Measurements from ENCODE around the gene PPFIA3.

PPFIA3 gene

DNA sequence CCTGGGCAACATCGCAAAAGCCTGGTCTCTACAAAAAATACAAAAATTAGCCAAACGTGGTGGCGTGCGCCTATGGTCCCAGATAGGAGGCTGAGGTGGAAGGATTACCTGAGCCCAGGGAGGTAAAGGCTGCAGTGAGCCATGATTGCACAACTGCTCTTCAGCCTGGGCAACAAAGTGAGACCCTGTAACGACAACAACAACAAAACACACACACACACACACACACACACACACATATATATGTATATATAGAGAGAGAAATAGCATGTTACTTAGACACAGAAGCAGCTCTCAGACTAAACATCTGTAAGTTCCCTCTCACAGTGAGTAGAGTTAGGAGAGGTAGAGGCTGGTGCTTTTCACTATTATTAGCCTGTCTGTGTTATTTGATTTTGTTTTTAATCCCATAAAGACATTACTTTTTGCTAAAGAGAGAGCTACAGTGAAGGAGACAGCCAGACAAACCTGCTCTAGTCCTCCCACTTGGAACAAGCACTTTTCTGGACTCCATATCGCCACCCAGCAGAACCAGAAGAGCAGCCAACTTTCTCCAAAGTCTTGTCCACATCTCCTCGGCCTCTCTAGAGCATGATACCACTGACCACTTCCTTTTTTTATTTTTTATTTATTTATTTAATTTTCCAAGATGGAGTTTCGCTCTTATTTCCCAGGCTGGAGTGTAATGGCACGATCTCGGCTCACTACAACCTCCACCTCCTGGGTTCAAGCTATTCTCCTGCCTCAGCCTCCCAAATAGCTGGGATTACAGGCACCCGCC is 7.9 kb upstream of the PPFIA3 start:
- Histone ChIP-seq H3K36me3 (peaks cover 28% of the 10 kb centered on the region), H3K4me1 (ENCODE audit: control insufficient read depth in 1 of 2, insufficient read depth in 1 of 2, low read depth in 1 of 2, low read length in 1 of 2) (peaks cover 18% of the 10 kb centered on the region in 2 experiments), H3K27me3 (peaks cover 25% of the 10 kb centered on the region), H3K4me3 (ENCODE audit: low read depth in 1 of 2, low read length in 1 of 2) (no peak overlapping the region), H3K9me3 (no peaks in the 10 kb centered on the region), H3K27ac (no peak overlapping the region)
- TF ChIP-seq, protein P1, sequence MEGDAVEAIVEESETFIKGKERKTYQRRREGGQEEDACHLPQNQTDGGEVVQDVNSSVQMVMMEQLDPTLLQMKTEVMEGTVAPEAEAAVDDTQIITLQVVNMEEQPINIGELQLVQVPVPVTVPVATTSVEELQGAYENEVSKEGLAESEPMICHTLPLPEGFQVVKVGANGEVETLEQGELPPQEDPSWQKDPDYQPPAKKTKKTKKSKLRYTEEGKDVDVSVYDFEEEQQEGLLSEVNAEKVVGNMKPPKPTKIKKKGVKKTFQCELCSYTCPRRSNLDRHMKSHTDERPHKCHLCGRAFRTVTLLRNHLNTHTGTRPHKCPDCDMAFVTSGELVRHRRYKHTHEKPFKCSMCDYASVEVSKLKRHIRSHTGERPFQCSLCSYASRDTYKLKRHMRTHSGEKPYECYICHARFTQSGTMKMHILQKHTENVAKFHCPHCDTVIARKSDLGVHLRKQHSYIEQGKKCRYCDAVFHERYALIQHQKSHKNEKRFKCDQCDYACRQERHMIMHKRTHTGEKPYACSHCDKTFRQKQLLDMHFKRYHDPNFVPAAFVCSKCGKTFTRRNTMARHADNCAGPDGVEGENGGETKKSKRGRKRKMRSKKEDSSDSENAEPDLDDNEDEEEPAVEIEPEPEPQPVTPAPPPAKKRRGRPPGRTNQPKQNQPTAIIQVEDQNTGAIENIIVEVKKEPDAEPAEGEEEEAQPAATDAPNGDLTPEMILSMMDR (IDR thresholded peaks at IDR 0.05) = no peak

DNA sequence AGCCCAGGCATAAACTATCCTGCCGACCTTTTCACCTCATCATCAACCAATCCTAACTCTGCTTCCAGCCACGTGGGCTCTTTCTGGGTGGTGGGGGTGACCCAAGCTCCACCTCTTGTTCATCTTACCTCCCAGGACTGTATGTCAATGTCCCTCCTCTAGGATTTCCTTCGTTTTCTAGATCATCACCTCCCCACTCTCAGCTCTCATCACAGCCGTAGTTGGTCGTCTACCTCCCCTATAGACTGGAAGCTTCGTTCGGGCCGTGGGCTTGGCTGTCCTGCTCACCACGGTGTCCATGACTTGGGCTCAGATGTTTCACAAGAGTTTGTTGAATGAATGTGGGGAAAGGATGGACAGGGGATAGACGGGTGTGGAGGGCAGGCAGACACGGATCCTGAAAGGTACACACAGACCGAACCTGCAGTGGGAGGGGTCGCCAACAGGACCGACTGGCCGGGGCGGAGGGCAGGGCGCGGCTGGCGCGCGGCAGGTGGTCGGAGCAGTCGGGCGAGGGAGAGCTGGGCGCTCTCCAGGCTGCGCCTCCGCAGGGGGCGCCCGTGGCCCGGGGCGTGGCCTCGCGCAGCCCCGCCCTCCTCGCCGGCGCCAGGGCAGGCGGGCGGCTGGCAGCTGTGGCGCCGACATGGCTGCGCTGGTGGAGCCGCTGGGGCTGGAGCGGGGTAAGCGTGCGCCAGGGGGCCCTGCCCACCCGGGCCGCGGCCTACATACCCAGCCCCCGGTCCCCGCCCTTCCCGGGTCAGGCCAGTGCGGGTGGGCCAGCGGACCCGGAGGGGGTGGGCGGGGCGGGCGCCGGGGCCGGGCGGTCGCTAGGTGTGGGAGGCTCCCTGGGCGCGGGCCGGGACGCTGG is 5.3 kb upstream of the PPFIA3 start, which contains the start of gene LIN7B:
Gene LIN7B (plus strand): TSS at position 609 of the 868 bp plus-strand sequence. CDS start 35 bp downstream, at position 644.
- no peaks in the 10 kb centered on the region for H3K9me3 ChIP-seq
- H3K4me1 ChIP-seq (ENCODE audit: control insufficient read depth in 1 of 2, insufficient read depth in 1 of 2, low read depth in 1 of 2, low read length in 1 of 2) = peaks cover 33 to 35% of the 10 kb centered on the region in 2 experiments
- peak within 1 kb of the TSS; percentile 62 to 69 for H3K4me3 ChIP-seq (ENCODE audit: low read depth in 1 of 2, low read length in 1 of 2)
- peaks cover 2% of the 10 kb centered on the region for H3K36me3 ChIP-seq
- H3K27ac ChIP-seq = no peak within 1 kb of the TSS
- peaks cover 33% of the 10 kb centered on the region for H3K27me3 ChIP-seq
- TF ChIP-seq, protein P1 (IDR thresholded peaks at IDR 0.05) = peak; percentile 76

DNA sequence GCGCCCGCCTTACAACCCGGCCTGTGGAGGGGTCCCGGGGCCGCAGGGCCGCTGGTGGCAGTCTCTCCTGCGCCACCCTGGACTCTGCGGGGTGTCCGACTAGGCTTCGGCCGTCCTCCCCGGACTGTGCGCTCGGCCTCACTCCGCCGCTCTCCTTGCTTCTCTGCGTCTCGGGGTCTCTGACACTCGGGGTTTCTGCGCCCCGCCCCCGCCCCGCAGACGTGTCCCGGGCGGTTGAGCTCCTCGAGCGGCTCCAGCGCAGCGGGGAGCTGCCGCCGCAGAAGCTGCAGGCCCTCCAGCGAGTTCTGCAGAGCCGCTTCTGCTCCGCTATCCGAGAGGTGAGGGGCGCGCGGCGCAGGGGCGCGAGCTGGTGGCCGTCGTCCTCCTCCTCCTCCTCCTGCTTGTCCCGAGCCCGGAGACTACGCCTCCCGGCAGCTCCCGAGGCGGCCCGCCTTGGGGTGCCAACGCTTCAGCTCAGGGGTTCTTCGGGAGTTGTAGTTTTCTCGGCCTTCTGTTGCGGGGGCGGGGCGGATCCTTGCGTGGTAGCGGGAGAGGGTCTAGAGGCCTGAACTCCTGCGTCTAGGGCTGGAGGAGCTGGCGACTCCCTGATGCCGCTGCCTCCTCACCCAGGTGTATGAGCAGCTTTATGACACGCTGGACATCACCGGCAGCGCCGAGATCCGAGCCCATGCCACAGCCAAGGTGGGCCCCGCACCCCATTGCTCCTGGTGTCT is 4.5 kb upstream of the PPFIA3 start:
- Histone ChIP-seq H3K4me3 (ENCODE audit: low read depth in 1 of 2, low read length in 1 of 2) (peak overlapping the region; percentile 62 to 69), H3K27ac (no peak overlapping the region), H3K27me3 (peaks cover 41% of the 10 kb centered on the region), H3K4me1 (ENCODE audit: control insufficient read depth in 1 of 2, insufficient read depth in 1 of 2, low read depth in 1 of 2, low read length in 1 of 2) (peaks cover 34 to 43% of the 10 kb centered on the region in 2 experiments), H3K36me3 (no peaks in the 10 kb centered on the region), H3K9me3 (no peaks in the 10 kb centered on the region)
- TF ChIP-seq, protein P1 (IDR thresholded peaks at IDR 0.05) = no peak

DNA sequence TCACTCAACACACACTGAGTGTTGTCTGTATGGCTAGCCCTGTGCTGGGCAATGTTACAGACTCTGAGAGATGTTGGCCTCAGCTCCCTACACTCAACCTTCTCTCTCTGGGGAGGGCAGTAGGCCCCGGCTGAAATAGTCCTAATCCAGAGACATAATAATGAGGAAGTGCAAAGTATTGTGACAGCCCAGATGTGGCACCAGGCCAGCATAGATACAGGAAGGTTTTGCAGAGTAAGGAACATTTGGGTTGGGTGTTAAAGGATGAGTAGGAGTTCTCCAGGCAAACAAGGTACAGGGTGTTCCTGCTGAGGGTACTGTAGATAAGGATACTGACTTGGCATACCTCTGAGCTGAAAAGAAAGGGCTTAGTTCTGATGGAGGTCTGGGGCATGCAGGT is 2.8 kb upstream of the PPFIA3 start:
- peaks cover 59% of the 10 kb centered on the region for H3K27me3 ChIP-seq
- H3K9me3 ChIP-seq = no peaks in the 10 kb centered on the region
- no peak overlapping the region for H3K4me3 ChIP-seq (ENCODE audit: low read depth in 1 of 2, low read length in 1 of 2)
- TF ChIP-seq, protein P1 (IDR thresholded peaks at IDR 0.05) = no peak
- no peaks in the 10 kb centered on the region for H3K36me3 ChIP-seq
- H3K27ac ChIP-seq = peak overlapping the region; percentile 35
- H3K4me1 ChIP-seq (ENCODE audit: control insufficient read depth in 1 of 2, insufficient read depth in 1 of 2, low read depth in 1 of 2, low read length in 1 of 2) = peaks cover 35 to 46% of the 10 kb centered on the region in 2 experiments
